ENCODE measurements around the gene PRSS56. TPM values are rescaled to one million over a fixed set of nuclear protein-coding genes. Genes with fewer than 3 reads are reported as not detected.

The PRSS56 gene
- polyA plus RNA-seq, 3 donors: not detected

DNA sequence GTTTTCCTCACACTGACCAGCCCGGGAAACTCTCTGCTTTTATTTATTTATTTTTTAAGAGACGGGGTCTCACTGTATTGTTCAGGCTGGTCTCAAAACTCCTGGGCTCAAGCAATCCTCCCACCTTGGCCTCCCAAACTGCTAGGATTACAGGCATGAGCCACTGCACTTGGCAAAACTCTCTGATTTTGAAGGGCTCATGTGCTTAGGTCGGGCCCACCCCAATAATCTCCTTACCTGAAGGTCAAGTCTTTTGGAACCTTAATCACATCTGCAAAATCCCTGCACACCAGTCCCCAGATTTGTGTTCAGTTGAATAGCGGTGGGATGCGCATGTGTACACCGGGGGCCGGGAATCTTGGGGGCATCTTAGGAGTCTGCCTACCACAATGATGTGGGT lies 24.9 kb upstream of the PRSS56 start:
- Histone ChIP-seq H3K27ac (ENCODE audit: low read depth in 1 of 2, low read length in 2 of 2) (no peak overlapping the region), H3K27me3 (ENCODE audit: control insufficient read depth in 2 of 2, insufficient read depth in 2 of 2, low read length in 2 of 2) (no peaks in the 10 kb centered on the region), H3K79me2 (ENCODE audit: insufficient read depth, low read length) (no peaks in the 10 kb centered on the region), H3K4me3 (replicated peaks in 1 of 3; ENCODE audit: low read depth in 2 of 3, low read length in 3 of 3) (no peak overlapping the region), H3K9me3 (replicated peaks in 1 of 2; ENCODE audit: control insufficient read depth in 1 of 2, insufficient read depth in 1 of 2, low read length in 2 of 2) (no peaks in the 10 kb centered on the region), H4K20me1 (ENCODE audit: insufficient read depth, low read length) (no peaks in the 10 kb centered on the region), H3K4me2 (replicated peaks; ENCODE audit: extremely low read depth, low read length, poor library complexity, severe bottlenecking) (no peak overlapping the region), H3K9ac (ENCODE audit: insufficient read depth, low read length, poor library complexity, severe bottlenecking) (no peak overlapping the region), H2AFZ (ENCODE audit: insufficient read depth, low read depth, low read length, poor library complexity, severe bottlenecking) (no peak overlapping the region), H3K4me1 (ENCODE audit: control insufficient read depth in 1 of 2, insufficient read depth in 2 of 2, low read length in 2 of 2) (no peaks in the 10 kb centered on the region), H3K36me3 (replicated peaks in 1 of 2; ENCODE audit: control insufficient read depth in 1 of 2, insufficient read depth in 2 of 2, low read length in 2 of 2) (no peaks in the 10 kb centered on the region)
- Mint-ChIP-seq H3K4me3 (no peak overlapping the region), H3K9me3 (no peaks in the 10 kb centered on the region), H3K4me1 (no peaks in the 10 kb centered on the region), H3K27ac (peak overlapping the region in 1 of 7 donors; percentile 56), H3K27me3 (ENCODE audit: low read depth in 3 of 3) (peaks cover 6 to 14% (median 11%) of the 10 kb centered on the region in 3 donors), H3K36me3 (no peaks in the 10 kb centered on the region)
- 98% methylated on average over 5 of the region's 7 CpGs for WGBS (ENCODE audit: insufficient coverage)
- DNase-seq: no peak
- TF ChIP-seq, protein P1, sequence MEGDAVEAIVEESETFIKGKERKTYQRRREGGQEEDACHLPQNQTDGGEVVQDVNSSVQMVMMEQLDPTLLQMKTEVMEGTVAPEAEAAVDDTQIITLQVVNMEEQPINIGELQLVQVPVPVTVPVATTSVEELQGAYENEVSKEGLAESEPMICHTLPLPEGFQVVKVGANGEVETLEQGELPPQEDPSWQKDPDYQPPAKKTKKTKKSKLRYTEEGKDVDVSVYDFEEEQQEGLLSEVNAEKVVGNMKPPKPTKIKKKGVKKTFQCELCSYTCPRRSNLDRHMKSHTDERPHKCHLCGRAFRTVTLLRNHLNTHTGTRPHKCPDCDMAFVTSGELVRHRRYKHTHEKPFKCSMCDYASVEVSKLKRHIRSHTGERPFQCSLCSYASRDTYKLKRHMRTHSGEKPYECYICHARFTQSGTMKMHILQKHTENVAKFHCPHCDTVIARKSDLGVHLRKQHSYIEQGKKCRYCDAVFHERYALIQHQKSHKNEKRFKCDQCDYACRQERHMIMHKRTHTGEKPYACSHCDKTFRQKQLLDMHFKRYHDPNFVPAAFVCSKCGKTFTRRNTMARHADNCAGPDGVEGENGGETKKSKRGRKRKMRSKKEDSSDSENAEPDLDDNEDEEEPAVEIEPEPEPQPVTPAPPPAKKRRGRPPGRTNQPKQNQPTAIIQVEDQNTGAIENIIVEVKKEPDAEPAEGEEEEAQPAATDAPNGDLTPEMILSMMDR (IDR thresholded peaks at IDR 0.05): no peak
- intact Hi-C loops (cut with micrococcal nuclease): no loop called here

- Histone ChIP-seq H3K27me3 (ENCODE audit: control insufficient read depth in 2 of 2, insufficient read depth in 2 of 2, low read length in 2 of 2) (peaks cover 0 to 10% of the 10 kb centered on the region in 2 donors), H3K4me1 (ENCODE audit: control insufficient read depth in 1 of 2, insufficient read depth in 2 of 2, low read length in 2 of 2) (no peaks in the 10 kb centered on the region)
- 83% methylated on average over 10 of the region's 20 CpGs for WGBS (ENCODE audit: insufficient coverage)
Observed at GRCh38 chr2:232496501-232497270, 23.5 kb upstream of the PRSS56 start.

More at GRCh38 chr2:232496501-232497270, 23.5 kb upstream of the PRSS56 start:
- Histone ChIP-seq H2AFZ (ENCODE audit: insufficient read depth, low read depth, low read length, poor library complexity, severe bottlenecking) (no peak overlapping the region), H3K79me2 (ENCODE audit: insufficient read depth, low read length) (no peaks in the 10 kb centered on the region), H4K20me1 (ENCODE audit: insufficient read depth, low read length) (no peaks in the 10 kb centered on the region), H3K9ac (ENCODE audit: insufficient read depth, low read length, poor library complexity, severe bottlenecking) (no peak overlapping the region), H3K4me2 (replicated peaks; ENCODE audit: extremely low read depth, low read length, poor library complexity, severe bottlenecking) (no peak overlapping the region), H3K36me3 (replicated peaks in 1 of 2; ENCODE audit: control insufficient read depth in 1 of 2, insufficient read depth in 2 of 2, low read length in 2 of 2) (no peaks in the 10 kb centered on the region), H3K27ac (ENCODE audit: low read depth in 1 of 2, low read length in 2 of 2) (no peak overlapping the region), H3K4me3 (replicated peaks in 1 of 3; ENCODE audit: low read depth in 2 of 3, low read length in 3 of 3) (no peak overlapping the region), H3K9me3 (replicated peaks in 1 of 2; ENCODE audit: control insufficient read depth in 1 of 2, insufficient read depth in 1 of 2, low read length in 2 of 2) (no peaks in the 10 kb centered on the region)
- H3K27ac Mint-ChIP-seq: no peak overlapping the region
- peaks cover 12 to 23% (median 20%) of the 10 kb centered on the region in 3 donors for H3K27me3 Mint-ChIP-seq (ENCODE audit: low read depth in 3 of 3)
- no peaks in the 10 kb centered on the region for H3K4me1 Mint-ChIP-seq
- H3K4me3 Mint-ChIP-seq: no peak overlapping the region
- H3K9me3 Mint-ChIP-seq: no peaks in the 10 kb centered on the region
- TF ChIP-seq, protein P1 (IDR thresholded peaks at IDR 0.05): no peak
- no peak for DNase-seq
- intact Hi-C loops (cut with micrococcal nuclease): no loop called here
- no peaks in the 10 kb centered on the region for H3K36me3 Mint-ChIP-seq

Measured in CD14-positive monocyte (primary cell).